Measurements from ENCODE around the gene TMEM109.
"Not testable (repeated sequence)": the region's sequence is repeated elsewhere in the genome, so short reads cannot be mapped to it uniquely, and the experiment has no call there.

The TMEM109 gene

DNA sequence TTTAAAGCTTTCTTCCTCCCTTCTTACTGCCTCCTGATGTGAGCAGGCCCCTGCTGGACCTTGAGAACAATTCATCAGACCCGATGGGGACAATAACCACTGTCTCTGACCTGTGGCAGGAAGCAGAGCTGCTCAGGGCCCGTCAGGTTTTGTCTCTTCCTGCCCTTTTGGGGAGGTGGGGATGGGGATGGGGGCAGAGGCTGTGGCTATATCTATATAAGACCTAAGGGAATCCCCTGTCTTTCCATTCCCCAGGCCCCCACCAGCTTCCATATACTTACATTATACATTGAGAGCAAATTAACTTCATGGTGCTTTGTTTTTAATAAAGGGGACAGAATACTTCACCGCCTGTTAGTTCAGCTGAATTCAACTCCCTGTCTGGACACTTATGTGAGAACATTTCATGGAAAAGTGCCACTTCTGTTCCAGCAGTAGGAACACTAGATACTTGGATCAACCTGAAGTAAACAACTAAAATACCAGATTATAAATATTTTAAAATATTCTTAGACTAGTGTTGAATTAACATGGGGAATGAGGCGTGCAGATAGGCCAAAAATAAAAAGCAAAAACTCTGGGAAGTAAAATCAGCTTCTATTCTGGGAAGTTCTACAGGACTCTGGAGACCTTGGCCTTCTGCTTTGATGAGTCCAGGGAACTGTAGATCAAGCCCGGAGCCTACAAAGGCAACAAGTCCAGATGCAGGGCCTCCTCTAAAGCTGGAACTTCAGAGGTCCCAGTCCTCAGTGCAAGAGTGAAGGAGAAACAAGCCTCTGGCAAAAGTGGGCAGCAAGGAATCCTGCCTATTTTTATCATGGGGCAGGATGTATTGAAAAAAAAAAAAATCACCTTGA lies 35.5 kb upstream of the TMEM109 start:
- no peak for DNase-seq

GRCh38 chr11:60879104-60879503 lies 34.9 kb upstream of the TMEM109 start:
- DNase-seq = no peak

DNA sequence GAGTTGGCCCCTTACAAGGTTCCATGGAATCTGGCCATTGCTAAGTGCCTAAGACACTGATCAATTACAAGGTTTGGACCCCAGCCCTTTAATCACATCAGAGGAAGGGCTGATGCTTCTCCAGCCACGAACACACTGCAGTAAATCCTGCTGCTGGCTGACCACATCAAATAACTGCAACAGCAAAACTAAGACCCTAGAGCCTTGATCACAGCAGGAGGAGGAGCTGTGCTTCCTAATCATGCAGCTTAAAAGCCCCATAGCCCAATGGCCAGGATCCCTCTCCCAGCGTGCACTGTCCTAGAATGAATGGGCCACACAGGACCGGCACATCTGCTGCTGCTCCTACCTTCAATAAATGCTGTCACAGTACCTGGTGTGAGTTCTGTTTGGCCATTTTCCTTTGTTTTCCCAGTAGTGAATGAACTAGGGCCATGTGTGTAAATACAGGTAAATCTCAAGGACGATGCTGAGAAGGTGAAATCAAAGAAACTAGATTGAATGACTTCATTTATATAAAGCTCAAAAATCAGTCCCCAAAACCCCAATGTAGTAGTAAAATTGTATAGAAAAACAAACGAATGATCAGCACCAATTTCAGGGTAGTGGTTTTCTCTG lies 33.9 kb upstream of the TMEM109 start:
- DNase-seq = no peak

- DNase-seq = no peak
Measured at GRCh38 chr11:60880643-60881282, 33.2 kb upstream of the TMEM109 start.

GRCh38 chr11:60887556-60887955 lies 26.4 kb upstream of the TMEM109 start:
- no peak for DNase-seq

- DNase-seq = no peak
Measured at GRCh38 chr11:60889869-60890311, 24.1 kb upstream of the TMEM109 start.

DNA sequence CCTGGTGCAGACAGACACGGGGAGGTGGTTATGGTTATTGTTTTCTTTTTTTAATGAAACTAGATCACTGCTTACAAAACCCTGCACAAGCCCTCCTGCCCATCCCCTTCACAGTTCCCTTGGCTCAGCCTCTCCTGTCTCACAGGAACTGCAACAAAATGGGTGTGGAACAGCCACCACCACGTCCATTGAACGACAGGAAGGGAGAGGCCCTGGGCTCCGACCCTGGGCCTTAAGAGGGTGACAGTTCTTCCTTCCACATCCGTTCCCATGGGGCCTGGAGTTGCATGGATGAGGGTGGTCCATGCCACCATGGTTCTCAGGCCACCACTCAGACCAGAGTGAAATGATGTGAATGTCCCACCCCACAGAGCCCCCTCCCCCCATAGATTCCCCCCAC lies 23.3 kb upstream of the TMEM109 start:
- DNase-seq = no peak

DNA sequence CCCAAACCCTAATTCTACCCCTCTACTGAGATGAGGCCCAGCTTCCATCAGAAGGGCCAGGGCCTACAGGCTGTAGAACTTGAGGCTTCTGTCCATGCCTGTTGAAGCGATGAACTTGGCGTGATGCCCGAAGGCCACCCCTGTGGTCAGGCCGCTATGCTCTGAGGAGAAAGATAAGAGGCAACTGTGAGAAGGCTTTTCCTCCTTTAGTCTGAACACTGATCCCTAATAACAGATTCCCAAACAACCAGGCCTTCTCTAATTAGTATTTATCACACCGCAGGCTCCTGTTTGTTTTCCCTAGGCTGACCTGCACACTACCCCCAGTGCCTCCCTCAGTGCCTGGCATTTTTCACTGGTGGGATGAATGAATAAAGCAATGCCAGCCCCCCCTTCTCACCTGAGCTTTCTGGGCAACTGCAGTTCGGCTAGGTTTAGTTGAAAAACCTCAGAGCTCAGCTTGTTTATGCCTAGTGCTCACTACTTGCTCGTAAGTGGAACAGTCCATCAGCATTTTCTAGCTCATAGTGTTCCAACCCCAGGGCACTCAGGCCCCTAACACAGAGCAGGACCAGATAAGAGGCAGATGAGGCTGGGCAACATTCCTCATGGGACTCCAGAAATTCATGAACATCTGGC lies 22.7 kb upstream of the TMEM109 start:
- DNase-seq = no peak

- no peak for DNase-seq
Measured at GRCh38 chr11:60895687-60896086, 18.3 kb upstream of the TMEM109 start.

DNA sequence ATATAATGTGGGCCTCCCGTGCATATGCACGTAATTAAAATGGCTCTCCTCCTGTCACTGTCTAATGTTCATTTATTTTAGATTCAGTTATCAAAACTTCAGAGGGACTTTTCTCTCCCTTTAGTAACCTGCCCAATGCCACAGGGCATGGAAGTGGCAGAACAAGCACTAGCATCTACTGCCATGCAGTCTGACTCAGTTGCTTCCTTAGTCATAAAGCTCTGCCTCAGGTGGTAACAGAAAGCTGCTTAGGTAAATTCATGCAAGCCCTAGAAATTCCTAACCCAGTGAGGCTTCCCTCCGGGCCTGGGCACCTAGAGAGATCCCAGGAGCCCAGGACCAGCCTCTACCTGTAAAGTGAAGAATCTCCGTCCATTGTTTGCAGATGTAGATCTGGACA lies 16.5 kb upstream of the TMEM109 start:
- DNase-seq = no peak

GRCh38 chr11:60899046-60899936 lies 14.7 kb upstream of the TMEM109 start:
- peak; percentile 39 to 70 for DNase-seq

DNA sequence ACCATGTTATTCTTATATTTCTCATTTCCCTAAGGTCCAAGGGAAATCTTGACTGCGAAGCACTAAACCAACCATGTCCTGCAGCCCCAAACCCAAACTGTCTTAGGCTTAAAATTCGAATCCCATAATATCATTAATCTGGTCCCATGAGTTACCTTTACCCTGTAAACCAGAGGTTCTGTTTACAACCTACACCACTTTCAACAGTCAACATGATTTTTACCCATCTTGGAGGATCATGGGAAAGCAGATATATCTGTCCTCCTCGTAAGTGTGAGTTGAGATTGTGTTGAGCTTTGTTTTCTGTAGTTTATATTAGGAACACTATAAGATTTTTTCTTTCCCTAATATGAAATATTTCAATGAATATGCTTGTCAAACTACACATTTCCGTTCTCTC lies 14.0 kb upstream of the TMEM109 start:
- DNase-seq = no peak

DNA sequence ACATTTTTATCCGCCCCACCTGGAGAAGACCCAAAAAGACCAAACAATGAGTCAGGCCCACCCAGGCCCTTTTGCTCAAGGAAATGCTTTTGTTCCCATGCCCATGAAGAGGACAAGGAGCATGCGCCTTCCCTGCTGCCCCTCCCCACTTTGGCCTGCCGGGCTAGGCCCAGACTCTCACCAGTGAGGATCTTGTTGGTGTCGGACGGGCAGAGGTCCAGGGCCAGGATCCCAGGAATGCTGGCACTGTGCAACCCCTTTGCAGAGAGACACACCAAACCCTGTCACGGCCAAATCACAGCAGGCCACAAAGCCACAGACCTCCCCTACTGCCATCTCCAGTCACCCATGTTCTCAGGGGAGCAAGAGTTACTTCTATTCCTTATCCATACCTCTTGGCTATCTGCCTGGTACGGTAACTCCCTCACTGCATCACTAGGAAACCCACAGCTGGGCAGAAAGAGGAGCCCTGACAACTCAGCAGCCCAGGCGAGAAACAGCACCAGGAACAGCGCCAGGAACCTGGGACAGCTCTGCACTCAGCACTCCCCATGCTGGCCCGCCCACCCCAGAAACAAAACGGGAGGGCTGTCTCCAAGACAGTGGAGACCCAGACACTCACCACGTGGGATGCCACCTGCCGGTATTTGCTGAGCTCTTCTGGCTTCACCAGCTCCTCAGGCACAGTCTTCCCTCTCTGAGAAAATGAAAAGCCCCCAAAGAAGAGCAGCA lies 13.1 kb upstream of the TMEM109 start:
- no peak for DNase-seq

DNA sequence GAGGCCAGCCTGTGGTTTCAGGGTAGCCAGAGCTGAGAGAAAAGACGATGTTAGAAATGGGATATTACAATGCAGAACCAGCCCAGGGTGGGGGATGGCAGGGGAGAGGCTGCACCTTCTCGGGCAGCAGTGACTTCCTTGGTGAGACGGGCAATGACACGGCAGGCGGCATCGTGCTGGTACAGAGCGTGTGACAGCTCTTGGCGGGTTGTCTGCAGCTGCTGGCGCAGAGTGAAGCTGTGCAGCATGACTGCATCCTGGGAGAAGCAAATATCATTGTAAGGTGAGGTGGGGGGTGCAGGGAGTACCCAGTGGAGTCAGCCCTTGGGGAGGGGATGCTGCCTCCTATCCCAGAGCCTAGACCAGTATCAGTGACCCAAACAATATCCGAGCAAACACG lies 11.3 kb upstream of the TMEM109 start:
- no peak for DNase-seq

GRCh38 chr11:60905047-60905446 lies 8.9 kb upstream of the TMEM109 start:
- DNase-seq = no peak

- no peak for DNase-seq
Measured at GRCh38 chr11:60905551-60906113, 8.3 kb upstream of the TMEM109 start.

DNA sequence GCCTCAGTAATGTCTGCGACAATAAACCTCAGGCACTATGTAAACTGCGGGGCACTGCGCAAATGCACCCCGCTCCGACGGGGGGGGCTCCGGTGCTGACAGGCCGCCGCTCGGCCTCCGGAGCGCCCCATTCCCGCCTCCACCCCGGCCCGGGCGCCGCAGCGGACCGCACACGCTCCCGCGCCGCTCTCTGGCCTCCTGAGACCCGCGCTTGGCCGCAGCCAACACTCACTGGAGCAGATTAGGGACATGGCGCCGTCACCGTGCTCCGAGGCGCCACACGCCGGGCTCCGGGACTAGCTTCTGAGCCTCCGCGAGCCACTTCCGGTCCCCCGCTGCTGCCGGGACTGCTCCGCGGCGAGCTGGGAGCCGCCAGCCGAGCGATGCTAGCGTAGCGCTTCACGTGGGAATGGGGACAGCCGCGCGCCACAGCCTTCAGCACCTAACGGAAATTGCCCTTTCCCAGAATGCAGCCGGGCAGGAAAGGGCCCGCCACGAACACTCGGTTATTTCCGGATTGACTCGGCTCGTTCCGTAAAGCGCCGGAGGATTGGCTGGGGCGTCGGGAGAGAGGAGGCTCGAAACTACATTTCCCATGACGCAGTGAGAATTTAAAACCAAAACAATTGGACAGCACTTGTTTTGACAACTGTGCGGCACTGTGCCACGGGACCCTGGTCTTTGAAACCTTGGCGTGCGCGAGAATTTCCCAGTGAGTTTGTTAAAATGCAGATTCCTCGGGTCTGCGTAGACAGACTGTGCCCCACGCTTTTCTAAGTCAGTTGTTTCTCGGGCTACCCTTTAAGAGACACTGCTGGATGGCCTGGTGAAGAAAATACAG lies 7.6 kb upstream of the TMEM109 start, which contains the start of gene PRPF19:
Gene PRPF19, minus strand, starts transcription at position 454 of the 841 bp plus-strand sequence. Its CDS starts 203 bp downstream, at position 251.
- DNase-seq = peak; percentile 98

GRCh38 chr11:60908803-60909202 lies 5.2 kb upstream of the TMEM109 start:
- no peak for DNase-seq

DNA sequence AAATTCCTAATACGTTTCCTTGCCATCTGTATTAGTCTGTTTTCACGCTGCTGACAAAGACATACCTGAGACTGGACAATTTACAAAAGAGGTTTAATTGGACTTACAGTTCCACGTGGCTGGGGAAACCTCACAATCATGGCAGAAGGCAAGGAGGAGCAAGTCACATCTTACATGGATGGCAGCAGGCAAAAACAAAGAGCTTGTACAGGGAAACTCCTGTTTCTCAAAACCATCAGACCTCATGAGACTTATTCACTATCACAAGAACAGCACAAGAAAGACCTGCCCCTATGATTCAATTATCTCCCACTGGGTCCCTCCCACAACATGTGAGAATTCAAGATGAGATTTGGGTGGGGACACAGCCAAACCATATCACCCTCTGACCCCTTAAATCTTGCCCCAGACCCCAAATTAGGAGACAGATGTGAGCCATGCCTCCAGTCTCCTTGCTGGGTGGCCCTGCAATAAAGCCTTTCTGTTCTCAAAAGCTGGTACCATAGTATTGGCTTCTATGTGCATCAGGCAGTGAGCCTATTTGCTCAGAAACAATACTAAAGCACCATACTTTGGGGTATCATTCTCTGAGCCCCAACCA lies 4.2 kb upstream of the TMEM109 start:
- DNase-seq = not testable (repeated sequence)

DNA sequence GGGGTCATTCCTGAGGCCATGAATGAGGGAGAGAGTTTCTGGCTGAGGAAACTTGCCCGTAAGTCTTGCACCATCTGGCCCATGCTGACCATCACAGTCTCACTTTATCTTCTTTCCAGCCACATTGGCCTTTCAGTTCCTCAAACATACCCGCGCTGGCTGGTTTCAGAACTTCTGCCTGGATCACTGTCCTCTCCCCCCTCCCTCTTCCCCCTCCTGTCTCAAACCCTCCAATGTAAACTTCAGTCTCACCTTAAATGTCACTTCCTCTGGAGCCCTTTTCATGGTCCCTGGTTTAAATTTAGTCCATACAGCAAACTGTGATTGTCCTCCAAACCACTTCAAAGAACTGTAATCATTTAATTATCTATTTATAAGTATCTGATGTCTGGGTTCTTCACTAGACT lies 3.7 kb upstream of the TMEM109 start:
- no peak for DNase-seq
